ENCODE results near the gene PCSK5.
"Not testable (repeated sequence)": the region's sequence is repeated elsewhere in the genome, so short reads cannot be mapped to it uniquely, and the experiment has no call there.

Gene PCSK5

DNA sequence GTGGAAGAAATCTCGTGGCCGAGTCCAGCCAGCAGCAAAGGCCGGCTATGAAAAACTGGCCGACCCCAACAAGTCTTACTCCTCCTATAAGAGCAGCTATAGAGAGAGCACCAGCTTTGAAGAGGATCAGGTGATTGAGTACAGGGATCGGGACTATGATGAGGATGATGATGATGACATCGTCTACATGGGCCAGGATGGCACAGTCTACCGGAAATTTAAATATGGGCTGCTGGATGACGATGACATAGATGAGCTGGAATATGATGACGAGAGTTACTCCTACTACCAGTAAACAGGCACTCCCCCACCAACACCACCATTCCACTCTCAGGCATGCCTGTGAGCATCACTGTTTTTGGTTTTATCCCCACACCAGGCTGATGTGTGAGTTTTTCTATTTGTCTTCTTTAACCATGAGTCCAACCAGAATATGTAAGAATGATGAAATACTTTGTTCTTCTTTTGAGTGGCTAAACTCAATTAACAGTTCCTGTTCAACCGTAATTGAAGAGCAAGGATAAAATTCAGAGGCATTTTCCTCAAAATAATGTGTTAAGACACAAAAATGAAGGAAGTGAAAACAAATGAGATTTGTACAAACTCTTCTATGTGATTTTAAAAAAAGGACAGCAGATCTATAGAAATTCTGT lies 468.3 kb downstream of the PCSK5 start:
- no peak for DNase-seq (ENCODE audit: low read depth in 3 of 3)

DNA sequence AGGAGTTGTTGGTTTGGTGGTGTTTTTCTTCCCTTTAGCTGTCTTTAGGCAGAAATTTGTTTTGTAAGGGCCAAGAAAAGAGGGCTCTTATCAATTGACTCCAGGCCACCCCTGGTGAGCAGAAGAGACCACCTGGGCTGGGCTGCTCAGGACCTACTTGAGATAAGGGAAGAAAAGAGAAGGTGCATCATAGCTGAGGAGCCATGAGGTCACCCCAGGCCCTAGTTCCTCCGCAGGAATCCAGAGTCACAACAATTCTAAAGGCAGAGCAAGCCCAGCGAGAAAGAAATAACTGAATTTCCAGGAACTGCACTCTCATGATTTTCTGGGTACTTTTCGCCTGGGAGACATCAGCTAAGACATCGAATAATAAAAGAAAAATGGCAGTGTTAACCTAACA lies 468.9 kb downstream of the PCSK5 start:
- DNase-seq (ENCODE audit: low read depth in 3 of 3), result no peak

DNA sequence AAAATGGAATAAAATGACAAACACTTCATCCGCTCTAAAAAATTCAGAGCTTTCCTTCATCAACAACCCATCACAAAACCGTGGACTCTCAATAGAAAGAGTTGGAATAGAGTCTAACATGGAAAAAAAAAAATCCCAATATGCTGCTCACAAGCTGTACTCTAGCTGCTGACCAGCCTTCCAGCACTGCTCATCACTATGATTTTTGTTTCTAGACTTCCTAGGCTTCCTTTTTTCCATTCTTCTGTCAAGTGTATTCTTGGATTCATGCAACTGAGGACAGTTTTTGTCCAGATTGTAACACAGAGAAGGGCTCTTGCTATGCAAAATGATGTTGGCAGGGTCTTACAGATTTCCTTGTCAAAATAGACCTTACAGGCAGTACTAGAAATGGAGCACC lies 469.3 kb downstream of the PCSK5 start:
- DNase-seq (ENCODE audit: low read depth in 3 of 3), result no peak

DNA sequence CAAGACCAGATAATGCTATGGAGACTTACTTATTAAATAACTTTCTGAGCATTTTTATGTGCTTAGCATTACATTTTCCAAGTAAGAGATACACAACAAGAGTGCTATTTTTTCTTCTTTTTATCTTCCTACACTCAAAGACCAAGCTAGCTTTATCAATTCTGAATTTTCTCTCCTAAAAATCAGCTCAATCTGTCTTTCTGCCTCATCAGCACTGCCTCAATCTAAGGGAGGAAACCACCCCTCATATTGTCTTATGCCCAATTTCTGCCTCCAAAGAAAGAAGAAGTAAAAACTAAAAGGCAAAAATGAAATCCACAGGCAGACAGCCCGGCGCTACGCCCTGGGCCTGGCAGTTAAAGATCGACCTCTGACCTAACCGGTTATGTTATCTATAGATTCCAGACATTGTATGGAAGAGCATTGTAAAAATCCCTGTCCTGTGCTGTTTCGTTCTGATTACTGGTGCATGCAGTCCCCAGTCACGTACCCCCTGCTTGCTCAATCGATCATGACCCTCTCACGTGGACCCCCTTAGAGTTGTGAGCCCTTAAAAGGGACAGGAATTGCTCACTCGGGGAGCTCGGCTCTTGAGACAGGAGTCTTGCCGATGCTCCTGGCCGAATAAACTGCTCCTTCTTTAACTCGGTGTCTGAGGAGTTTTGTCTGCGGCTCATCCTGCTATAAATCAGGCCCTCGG lies 472.0 kb downstream of the PCSK5 start:
- not testable (repeated sequence) for DNase-seq (ENCODE audit: low read depth in 3 of 3)

DNA sequence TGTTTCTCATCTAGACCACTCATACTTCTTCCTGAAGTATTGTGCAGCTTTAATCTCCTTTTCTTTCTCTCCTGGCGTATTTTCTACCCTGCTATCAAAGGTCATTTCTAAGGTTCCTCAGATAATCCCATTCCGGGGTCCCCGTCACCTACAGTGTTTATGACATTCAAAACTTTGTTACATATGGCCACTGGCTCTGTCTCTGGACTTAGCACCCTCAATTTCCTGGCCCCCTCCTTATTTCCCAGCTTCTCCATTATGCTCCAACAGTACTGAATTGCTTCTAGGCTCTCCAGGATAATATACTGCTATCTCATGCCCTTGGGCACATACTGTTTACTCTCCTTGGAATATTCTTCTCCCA lies 472.5 kb downstream of the PCSK5 start:
- DNase-seq (ENCODE audit: low read depth in 3 of 3), result no peak

DNA sequence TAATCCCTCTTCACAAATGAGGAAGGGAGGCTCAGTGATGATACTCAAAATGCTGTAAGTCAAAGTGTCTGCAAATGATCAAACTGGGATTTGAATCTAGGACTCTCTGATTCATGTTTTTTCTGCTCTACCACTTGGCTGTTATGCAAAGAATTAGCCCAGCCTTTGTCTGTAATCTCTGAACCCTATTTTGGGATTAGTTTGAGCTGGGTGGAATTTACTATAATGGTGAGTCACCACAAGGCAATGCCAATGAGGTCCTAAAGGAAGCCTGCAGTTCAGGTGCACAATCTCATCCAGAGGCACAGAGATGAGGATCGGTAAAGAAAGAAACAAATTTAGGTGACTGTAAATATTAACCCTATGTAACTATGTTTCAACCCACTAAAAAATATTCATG lies 474.6 kb downstream of the PCSK5 start:
- DNase-seq (ENCODE audit: low read depth in 3 of 3), result no peak

DNA sequence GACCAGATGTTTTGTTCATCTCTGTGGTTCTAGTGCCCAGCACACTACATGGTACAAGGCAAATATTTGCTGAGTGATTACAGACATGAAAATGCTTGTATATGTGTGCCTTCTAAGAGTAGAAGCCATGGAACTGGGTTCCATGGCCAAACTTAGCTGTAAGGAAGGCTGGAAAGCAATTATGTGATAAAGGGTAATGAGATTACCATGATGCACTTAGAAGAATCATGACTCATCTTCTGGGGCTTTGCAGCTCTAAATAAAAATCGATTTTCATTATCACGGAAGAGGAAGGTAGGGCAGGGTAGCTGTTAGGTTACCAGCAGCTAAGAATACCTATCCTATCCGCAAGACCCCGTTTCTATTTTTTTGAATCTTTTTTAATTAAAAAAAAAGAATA lies 475.8 kb downstream of the PCSK5 start:
- DNase-seq (ENCODE audit: low read depth in 3 of 3), result no peak

DNA sequence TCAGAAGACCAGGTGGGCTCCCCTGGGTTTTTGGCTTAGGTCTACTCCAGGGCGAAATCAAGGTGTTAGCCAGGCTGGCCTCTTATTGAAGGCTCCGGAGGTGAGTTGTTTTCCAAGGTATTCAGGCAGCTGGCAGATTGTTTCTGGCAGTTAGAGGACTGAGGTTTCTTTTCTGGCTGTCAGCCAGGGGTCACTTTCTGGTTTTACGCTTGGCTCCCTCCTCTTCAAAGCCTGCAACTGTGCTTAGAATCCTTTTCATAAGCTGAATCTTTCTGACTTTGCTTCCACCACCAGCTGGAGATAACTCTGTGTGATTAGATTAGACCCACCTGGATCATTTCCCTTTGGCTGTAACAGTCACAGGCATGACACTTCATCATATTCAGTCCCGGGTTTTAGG lies 479.1 kb downstream of the PCSK5 start:
- no peak for DNase-seq (ENCODE audit: low read depth in 3 of 3)

DNA sequence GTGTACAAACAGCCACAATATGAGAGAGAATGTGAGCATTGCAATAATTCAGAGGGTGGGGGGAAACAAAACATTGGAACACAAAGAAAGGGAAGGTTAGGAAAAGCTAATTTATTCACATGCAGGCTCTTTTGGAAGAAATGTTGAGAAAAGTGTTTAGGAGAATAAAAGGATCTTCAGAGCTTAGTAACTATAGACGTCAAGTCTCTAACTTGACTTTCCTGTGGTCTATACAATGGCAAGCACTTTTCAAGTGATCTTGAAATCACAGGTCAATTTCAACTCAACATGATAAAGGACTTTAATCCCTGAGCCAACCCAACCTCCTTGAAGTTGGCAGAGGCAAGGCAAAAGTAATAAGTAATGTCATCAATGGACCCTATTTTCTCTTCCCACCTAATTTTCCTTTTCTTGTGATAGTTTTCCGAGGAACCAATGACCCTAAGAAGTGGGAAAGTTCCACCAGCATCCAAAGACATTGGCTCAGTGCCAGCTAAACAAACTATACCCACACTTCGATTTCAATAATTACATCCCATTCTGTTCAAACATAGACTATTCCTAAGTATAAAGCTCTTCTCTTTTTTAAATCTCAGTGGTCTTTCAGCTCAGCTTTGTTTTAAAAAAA lies 480.0 kb downstream of the PCSK5 start:
- no peak for DNase-seq (ENCODE audit: low read depth in 3 of 3)

DNA sequence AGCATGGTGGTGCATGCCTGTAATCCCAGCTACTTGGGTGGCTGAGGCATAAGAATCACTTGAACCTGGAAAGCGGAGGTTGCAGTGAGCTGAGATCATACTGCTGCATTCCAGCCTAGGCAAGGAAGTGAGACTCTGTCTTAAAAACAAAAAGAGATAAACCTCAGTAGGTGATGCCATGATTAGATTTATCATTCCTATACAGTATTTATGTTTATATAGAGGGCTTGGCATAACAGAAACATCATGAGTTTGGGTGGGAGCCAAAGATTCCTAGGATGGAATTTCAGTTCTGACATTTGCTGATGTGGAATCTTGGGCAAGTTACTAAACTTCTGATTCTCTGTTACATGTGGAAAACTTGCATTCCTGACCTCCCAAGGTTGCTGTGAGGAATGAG lies 481.4 kb downstream of the PCSK5 start:
- no peak for DNase-seq (ENCODE audit: low read depth in 3 of 3)

DNA sequence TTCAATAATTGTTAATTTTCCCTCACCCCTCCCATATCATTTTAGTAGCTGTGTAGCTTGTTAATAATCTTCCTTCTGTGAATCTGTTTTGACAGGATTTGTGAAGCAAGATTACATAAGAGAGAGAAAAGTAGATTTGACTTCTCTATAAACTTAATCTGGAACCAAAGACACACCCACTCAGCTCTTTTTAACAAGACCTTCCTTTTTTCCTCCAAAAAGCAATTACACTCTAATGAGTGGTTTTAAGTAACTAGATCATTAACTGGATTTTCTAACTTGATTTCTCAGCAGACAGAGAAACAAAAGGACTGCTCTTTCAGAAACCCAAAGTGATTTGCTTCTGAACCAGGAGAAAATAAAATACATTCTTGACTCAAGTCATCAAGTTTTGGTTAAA lies 481.9 kb downstream of the PCSK5 start:
- no peak for DNase-seq (ENCODE audit: low read depth in 3 of 3)

DNA sequence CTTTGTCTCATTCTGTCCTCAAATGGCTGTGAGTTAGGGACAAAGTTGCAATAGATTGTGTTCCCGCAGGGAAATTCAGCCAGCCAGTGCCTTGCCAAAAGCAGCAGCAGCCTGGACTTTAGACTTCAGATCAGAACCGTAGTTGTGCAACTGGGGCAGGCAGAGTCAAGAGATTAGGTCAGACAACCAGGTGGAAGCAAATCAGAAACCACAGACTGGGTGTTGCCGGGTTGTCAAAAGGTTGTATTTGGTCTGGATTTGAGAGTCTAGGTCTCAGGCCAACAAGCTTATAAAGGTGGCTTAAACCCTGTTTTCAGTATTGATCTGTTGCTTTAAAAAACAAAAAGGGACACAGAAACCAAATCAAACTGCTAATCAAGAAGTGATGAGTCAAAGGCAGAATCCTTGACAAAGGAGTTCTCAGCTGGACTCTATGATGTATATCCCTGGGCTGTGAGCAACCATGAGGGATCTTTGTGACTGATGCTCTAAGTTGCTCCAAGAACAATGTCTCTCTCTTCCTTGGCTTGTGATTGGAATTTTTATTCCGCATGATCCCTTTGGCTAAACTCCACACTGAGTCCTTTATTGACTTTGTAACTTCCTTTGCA lies 482.8 kb downstream of the PCSK5 start:
- DNase-seq (ENCODE audit: low read depth in 3 of 3), result no peak

DNA sequence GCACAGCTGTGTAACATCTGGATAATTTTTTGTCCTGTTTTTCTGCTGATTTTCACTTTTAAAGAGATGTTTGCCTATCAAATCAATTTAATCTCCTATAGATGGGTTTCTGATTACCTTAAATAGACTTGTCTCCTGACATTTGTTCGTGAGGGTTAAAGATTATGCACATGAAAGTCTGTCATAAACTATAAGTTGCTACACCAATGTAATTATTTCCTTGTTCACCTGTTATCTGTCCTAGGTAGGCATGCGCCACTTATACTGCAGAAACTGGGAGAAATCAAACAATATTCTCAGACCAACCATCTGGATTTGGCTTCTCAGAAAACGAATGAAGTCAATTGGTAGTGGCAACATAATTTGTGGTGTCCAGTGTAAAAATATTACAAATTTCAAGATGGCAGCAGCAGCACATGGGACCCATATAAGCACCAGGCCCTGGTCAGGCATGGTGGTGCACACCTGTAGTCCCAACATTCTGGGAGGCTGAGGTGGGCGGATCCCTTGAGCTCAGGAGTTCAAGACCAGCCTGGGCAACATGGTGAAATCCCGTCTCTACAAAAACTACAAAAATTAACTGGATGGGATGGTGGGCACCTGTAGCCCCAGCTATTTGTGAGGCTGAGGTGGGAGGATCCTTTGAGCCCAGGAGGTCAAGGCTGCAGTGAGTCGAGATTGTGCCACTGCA lies 483.5 kb downstream of the PCSK5 start:
- no peak for DNase-seq (ENCODE audit: low read depth in 3 of 3)

DNA sequence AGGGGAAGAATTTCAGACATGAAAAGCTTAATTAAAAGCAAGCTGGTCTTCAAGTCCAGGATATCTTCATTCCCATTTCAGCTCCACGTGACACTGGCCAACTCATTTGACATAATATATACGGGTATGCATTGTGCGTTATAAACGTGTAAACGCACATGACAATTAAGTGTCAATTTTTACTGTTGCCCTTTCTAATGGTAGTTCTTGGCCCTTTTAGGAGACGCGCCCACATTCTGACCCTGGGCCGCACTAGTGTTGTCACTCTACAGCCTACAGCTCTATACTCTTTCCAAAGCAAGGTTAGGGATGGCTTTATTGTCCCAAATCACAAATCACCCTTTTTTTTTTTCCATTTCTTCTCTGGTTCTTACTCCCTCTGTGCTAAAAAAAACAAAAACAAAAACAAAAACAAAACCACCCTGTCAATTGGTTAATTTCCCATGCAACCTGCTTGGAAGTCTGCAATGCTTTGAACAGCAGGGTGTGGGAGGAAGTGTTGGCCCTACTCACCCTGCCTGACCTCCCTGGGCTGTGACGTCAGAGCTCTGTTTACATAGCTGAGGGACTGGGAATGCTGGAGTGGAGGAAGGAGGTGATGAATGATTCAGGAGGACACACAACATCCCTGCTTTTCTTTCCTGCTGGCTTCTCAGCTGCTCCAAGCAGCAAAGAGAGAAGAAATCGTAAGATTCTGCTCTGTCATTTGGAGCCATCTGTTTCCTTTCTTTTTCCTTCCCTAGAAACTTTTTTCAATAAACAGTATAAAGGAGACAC lies 484.5 kb downstream of the PCSK5 start:
- DNase-seq (ENCODE audit: low read depth in 3 of 3), result no peak

DNA sequence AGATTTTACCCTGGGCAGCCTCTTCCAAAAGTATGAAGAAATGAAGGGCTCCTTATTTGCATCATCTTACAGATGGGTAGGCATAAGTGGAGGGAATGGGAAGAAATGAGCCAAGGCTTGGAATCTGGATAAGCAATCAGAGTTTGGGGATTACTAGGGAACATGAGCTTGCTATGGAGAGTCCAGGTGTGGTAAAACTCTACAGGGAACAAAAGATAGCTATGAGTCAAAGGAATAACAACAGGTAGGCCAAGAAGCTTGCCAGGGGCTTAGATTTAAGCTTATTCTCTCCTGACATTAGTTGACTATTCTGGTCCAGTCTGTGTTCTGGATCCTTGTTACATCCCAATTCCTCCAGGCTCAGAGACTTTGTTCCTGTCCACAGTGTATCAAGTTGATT lies 487.3 kb downstream of the PCSK5 start:
- DNase-seq (ENCODE audit: low read depth in 3 of 3), result no peak

DNA sequence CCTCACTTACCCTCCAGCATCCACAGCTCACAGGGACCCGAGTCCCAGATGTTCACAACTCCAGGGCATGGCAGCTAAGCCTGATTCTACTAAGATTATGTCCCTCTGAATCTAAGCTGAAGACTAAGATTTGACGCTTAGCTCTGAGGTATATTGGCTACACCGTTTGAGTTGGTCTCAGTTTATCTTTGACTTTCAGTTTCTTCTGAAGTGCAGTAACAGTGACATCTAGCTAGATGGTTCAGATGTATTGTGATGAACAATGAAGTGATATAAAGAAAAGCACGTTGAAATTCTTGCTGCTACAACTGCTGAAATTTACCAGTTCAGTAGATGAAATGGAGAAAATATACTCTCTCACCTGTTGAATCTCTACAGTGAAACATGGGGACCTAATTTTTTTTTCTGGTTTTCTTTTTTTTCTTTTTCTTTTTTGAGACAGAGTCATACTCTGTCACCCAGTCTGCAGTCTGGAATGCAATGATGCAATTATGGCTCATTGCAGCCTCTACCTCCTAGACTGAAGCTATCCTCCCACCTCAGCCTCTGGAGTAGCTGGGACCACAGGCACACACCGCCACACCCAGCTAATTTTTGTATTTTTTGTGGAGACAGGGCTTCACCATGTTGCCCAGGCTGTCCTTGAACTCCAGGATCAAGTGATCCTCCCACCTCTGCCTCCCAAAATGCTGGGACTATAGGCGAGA lies 488.0 kb downstream of the PCSK5 start:
- DNase-seq (ENCODE audit: low read depth in 3 of 3), result no peak

DNA sequence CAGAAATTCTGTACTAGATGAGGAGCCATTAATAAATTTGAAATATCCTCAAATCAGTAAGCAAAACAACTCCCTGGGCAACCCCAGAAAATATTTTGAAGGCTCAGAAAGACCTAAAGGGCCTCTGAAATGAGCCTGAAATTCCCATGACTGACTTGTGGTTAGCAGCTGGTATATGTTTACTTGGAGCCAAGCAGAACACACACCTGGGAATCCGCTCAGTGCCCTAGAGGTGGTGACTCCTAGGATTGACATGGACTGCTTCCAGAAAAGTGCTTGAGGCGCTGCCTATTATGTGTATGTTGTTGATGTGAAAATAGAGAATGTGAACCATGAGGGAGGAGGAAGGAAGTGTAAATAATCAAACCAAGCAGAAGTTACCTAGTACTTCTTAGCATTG lies 489.0 kb downstream of the PCSK5 start:
- DNase-seq (ENCODE audit: low read depth in 3 of 3), result no peak

DNA sequence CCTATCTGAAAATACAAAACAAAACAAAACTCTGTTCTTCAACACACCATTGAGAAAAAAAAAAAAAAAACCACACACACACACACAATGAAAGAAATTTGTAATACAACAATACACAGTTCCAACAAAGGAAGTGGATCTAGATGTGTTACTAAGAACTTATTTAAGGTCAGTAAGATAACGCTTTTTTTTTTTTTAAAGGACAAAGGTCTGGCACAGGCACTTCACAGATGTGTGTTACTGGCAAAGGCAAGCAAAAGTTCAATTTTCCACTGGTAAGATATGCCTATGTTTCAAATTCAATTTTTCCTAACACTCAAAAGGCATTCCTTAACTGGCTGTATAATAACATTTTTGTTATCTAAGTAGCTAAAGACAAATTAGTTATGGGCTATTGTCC lies 500.2 kb downstream of the PCSK5 start:
- no peak for DNase-seq (ENCODE audit: low read depth in 3 of 3)

DNA sequence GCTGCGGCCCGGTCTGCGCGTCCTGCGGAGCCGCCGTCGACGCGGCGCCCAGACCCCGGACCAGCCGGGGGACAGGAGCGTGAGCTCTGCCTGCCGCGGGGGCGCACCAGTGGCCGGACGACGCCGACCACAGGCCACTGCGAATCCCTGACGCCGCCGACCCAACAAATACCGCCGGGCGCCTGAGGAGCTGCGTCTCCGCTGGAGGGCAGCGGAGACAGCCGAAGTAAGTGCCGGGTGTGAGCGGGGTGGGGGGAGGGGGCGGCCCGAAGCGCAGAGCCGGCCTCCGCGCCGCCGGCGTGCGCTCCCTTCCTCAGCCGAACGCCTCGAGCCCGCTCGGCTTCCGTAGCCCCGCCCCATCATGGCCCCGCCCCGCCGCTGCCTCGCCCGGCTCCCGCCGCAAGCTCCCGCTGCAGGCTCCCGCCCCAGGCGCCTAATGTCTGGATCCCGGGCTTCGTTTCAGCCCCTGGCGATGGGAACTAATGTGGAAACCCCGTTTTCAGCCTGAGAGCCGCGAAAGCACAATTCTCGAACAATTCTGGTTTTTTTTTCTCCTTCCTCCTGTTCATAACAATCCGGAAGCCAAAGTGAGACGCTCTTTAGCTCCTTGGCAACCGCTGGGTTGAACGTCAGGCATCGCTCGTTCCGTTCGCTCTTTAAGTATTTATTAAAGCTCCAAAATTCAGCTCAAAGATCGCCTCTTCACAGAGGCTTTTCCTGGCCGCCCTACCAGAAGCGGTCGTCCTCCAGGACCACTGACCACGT lies 503.9 kb downstream of the PCSK5 start, which contains the start of gene RFK:
Gene RFK (minus strand): TSS at position 232 of the 765 bp plus-strand sequence. CDS start 255 bp downstream, outside the sequence.
- peak; percentile 84 to 95 (median 86) for DNase-seq (ENCODE audit: low read depth in 3 of 3)

DNA sequence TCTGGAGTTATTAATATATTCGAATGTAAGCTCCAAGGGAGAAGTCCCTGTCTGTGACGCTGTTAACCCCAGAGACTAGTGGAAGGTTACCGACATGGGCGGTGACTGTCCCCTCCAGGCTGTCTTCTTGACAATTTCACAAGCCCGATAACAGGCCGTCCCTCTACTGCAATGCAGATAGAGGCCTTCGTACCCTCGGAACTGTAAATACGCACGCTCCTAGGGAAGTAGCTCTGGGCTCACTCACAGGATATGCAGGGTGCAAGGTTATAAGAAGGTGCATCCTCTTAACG lies 504.4 kb downstream of the PCSK5 start:
- peak in 1 of 3 experiments; percentile 25 for DNase-seq (ENCODE audit: low read depth in 3 of 3)

Data from stimulated activated CD4-positive, alpha-beta T cell treated with anti-CD3 and anti-CD28 coated beads, TNF-alpha, amount 100 ng/mL, for 4 hours (primary cell).